HG03558 (cell line): ENCODE measurements around the gene TIMM10B.

ENCODE experiments used
- ATAC-seq: cut with Tn5 transposase; IDR thresholded peaks from one replicate; pipeline ENCODE4 v1.9.1; 2021; ENCODE audit warnings: moderate number of reproducible peaks; ENCODE audit not compliant: unreplicated experiment; ENCODE audit errors: extremely low read depth

The TIMM10B gene

GRCh38 chr11:6468712-6469495, 12.4 kb upstream of the TIMM10B start:
- no peak for ATAC-seq

DNA sequence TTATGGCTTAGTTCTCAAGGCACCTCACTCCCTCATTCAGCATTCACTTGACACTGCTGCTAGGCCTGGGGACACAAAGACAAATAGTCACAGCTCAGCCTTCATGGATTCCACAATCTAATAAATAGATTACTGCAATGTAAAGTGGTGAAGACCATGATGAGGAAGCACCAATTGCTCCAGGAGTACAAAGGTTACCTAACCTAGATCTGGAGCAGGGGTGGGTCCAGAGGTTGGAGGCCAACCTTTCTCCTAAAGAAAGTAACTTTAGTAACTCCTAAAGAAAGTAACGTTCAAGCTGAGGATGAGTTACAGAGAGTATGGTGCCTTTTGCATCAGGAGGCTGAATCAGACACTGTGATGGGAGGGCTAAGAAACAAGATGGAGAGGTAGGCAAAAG, 11.7 kb upstream of the TIMM10B start:
- no peak for ATAC-seq

- ATAC-seq: no peak
Observed at GRCh38 chr11:6472934-6473333, 8.4 kb upstream of the TIMM10B start.

DNA sequence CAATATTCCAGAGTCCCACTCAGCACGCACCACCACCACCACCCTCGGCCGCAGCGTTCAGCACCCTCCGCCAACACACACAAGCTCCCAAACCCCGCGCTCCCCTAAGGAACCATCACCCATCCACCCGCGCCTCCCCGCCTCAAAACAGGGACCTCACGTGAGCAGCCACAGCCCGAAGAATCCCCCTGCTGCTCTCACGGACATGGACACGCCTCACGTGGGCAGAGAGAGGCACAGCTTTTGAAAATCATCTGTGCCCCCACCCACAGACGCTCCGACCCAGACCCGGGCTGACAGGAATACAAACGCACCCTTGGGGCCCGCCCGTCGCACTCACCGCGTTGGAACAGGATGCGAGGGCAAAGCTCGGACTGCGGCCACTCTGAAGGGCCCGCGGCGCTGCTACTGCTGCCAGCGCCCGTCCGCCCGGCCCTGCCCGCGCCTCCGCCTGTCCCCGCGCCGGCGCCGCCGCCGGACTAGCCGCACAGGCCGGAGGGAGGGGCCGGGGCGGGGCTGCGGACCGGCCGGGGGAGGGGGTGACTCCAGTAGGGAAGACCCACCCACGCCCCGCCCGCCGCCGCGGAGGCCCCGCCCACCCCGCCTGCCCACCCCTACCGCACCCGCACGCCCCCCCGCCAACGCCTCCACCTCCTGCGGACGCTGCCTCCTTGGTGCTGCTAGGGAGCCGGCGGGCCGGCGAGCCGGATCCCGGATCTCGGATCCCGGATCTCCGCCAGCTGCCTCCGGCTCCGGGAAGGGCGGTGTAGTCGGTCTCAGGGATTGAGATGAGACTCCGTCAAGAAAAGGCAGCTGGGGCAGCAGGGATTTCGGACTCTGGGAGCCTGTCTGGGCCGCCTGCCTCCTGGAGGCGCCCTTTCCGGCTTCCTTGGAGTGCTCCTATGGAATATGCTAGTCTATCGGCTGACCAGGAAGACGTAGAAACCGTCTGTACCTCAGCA, 7.6 kb upstream of the TIMM10B start, which contains the start of gene TRIM3:
TRIM3 (minus strand) TSS at position 491 of the 962 bp plus-strand sequence. CDS start 8,246 bp downstream, outside the sequence.
- no peak for ATAC-seq

GRCh38 chr11:6474413-6474792, 6.9 kb upstream of the TIMM10B start:
- no peak for ATAC-seq

GRCh38 chr11:6474806-6475500, 6.3 kb upstream of the TIMM10B start:
- no peak for ATAC-seq

GRCh38 chr11:6475936-6476335, 5.4 kb upstream of the TIMM10B start:
- no peak for ATAC-seq

- ATAC-seq: no peak
Observed at GRCh38 chr11:6476571-6476970, 4.7 kb upstream of the TIMM10B start.

DNA sequence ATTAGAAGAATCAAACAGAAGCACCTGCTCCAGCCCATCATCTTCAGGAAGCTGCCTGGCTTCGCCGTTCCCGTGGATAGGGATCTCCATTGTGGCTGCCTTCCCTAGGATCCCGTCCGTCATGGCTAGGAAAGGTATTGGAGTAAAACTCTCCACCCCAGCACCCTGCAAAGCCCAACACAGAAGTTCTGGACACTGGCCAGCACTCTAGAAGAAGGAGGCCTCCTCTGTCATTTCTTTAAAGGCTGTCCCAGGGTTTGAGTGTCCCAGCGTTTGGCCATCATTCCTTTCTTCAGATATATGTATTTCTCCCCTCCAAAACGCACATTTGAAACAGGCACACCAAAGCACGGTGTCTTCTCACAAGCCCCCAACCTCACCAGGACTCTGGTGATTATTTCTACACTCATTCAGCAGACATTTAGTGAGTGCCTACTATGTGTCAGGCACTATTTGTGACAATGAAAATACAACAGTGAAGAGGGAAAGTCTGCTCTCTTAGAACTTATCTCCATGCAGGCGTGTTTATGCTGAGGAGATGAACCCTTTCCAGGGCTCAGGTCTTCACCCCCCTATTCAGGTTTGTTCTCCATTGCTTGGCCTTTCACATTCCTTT, 894 bp upstream of the TIMM10B start:
- no peak for ATAC-seq

DNA sequence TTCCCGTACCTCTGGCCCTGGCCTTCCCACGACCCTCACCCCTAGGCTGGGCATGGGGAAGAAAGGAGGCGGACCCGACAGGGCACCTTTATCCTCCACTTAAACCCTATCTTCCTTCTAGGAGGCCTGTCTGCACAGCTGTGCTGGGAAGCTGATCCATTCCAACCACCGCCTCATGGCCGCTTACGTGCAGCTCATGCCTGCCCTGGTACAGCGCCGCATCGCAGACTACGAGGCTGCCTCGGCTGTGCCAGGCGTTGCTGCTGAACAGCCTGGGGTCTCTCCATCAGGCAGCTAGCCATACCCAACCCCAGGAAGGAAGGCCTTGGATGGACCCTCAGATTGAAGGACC, 599 bp downstream of the TIMM10B start:
- no peak for ATAC-seq

DNA sequence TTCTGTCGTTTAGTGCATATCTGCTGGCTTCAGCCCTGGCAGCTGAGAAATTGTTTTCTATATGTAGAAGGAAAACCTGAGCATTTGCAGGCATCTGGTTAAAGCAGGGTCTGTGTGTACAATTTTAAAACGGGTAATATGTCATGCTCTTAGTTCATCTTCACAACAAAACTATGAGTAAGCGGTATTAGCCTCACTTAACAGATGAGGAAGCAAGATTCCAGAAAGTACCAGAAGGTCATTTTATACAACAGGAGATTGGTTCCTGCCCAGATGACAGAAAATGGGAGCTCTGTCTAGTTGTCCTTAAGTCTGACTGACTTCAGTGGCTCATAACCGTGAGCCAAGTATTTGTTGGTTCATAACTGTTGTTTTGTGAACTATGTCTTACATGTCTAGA, 1.1 kb downstream of the TIMM10B start:
- ATAC-seq: no peak

DNA sequence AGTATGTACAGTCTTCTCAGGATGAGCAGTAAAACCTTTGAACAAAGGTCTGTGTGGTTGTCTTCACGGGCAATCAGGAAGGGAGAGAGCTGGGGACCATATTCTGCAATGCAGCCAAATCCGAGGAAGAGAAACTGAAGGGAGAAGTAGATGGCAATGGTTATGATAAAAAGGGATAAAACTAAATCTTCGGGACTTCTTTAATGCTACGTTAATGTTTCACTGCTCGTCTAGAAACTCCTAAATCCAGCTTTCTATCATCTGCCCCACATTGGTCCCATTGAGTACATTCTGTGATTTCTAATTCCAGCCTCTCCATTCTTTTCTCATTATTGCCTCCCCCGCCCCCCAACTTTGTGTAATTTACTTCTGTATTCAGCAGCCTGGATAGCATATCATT, 1.7 kb downstream of the TIMM10B start:
- no peak for ATAC-seq

- ATAC-seq: no peak
Observed at GRCh38 chr11:6485661-6486060, 4.4 kb downstream of the TIMM10B start.

GRCh38 chr11:6486256-6486655, 5.0 kb downstream of the TIMM10B start:
- ATAC-seq: no peak

GRCh38 chr11:6486938-6487337, 5.6 kb downstream of the TIMM10B start:
- no peak for ATAC-seq

GRCh38 chr11:6488342-6488741, 7.0 kb downstream of the TIMM10B start:
- ATAC-seq: no peak

DNA sequence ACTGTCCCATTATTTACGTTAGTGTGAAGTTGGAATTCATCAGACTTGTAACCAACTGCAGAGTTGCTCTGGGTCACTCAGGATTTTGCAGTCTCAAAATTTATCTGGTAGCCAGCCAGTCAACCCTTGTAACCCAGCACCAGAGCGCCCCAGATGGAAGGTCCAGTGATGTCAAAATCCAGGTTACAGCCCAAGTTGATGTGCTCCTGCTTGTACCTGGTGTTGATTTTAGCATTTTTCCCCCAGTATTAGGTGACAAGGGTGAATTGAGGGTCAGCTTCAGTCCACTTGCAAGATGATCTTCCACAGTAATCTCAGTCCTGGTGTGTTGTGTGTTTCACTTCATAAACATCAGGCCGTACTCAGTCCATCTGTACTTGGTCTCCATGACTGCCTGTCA, 7.5 kb downstream of the TIMM10B start:
- no peak for ATAC-seq

DNA sequence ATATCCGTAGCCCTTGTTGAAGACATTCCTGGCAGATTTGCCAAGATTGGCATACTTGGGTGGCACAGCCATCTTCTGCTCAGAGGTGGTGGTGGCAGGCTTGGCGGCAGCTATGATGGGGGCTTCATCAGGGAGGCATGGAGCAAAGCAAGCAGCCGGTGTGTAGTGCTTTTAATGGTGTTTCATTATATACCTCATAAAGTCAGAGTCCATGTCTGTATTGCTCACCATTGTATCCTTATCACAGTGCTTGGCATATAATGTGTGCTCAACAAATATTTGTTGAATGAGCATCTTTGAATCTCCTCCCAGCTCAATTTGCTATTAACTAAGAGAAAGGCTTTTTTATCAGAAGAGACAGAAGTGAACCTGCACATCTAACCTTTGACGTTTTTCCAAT, 8.0 kb downstream of the TIMM10B start:
- no peak for ATAC-seq

GRCh38 chr11:6497069-6497839, 16.0 kb downstream of the TIMM10B start, which contains the start of gene DNHD1:
TSS of gene DNHD1 (plus strand) at chr11:6497280. CDS start at chr11:6498216, 936 bp downstream.
- no peak for ATAC-seq
